A549 (cell line): ENCODE data around the gene SH3RF3. TPM values are rescaled to one million over a fixed set of nuclear protein-coding genes. Genes with fewer than 3 reads are reported as not detected.

Experiments used
- ATAC-seq, 2 experiments: fragments of 200-7000 bp in 1 of 2; fragments of >200 bp in 1 of 2; cut with Nextera tagmentation in 1 of 2; cut with Tn5 transposase in 1 of 2; 3 replicates each; pipeline versions ENCODE4 v1.8.0 to v1.9.1; 2018 to 2020; ENCODE audit warnings: mild to moderate bottlenecking in 1 of 2, moderate library complexity in 1 of 2
- CTCF ChIA-PET: fragments of 300-600 bp; sonication (Branson Sonifier 250); formaldehyde crosslinking; extraction: SDS; loops from one replicate; lab custom pipeline; 2021; ENCODE audit warnings: antibody characterized with exemption, inconsistent platforms; lab: Yijun Ruan, JAX
- POLR2A ChIA-PET: fragments of 350-600 bp; formaldehyde crosslinking; extraction: SDS; loops from one replicate; lab custom pipeline; 2021; ENCODE audit warnings: antibody characterized with exemption, inconsistent platforms; lab: Yijun Ruan, JAX
- DNase-seq, 2 experiments: peaks; one replicate each; pipeline versions ENCODE4 v3.0.0 to v3.0.0-alpha.2; 2011 to 2016; ENCODE audit warnings: low read depth in 1 of 2, low spot score in 1 of 2
- FAIRE-seq: peaks from 2 replicates; lab custom pipeline; 2011; peaks lifted over from hg19 to GRCh38; lab: Jason Lieb, UNC
- H3K27ac ChIP-seq, 2 experiments: fragments of >200 bp; sonication (Bioruptor Twin); formaldehyde crosslinking; 3 replicates each; pipeline ENCODE4 v1.5.1; 2016 to 2017
- H3K4me1 ChIP-seq: fragments of >200 bp; sonication (Bioruptor Twin); formaldehyde crosslinking; 3 replicates; pipeline ENCODE4 v1.6.1; 2016
- H3K4me2 ChIP-seq: fragments of >200 bp; sonication (Bioruptor Twin); formaldehyde crosslinking; 3 replicates; pipeline ENCODE4 v1.6.1; 2016
- H3K4me3 ChIP-seq: fragments of >200 bp; sonication (Bioruptor Twin); formaldehyde crosslinking; 3 replicates; pipeline ENCODE4 v1.5.1; 2016
- H3K9me3 ChIP-seq: fragments of >200 bp; sonication (Bioruptor Twin); formaldehyde crosslinking; 3 replicates; pipeline ENCODE4 v1.6.1; 2016
- CBX2 ChIP-seq: fragments of 200-600 bp; sonication (generic); IDR thresholded peaks from 2 replicates; pipeline ENCODE4 v1.6.1; 2016; ENCODE audit warnings: low read depth, mild to moderate bottlenecking, borderline replicate concordance
- CHD2 ChIP-seq: fragments of 150-350 bp; IDR thresholded peaks from 2 replicates; pipeline ENCODE4 v1.6.1; 2014; ENCODE audit warnings: low read length; ENCODE audit not compliant: partially characterized antibody
- CHD4 ChIP-seq: fragments of 200-600 bp; sonication (generic); IDR thresholded peaks from 2 replicates; pipeline ENCODE4 v1.6.1; 2016; ENCODE audit warnings: antibody characterized with exemption, mild to moderate bottlenecking, borderline replicate concordance
- FOSB ChIP-seq: fragments of 250-450 bp; sonication (Bioruptor Pico); IDR thresholded peaks from 2 replicates; pipeline ENCODE4 v1.5.0; 2020; ENCODE audit warnings: mild to moderate bottlenecking, moderate library complexity
- GATA3 ChIP-seq: IDR thresholded peaks from 2 replicates; pipeline ENCODE4 v1.6.1; 2012; ENCODE audit warnings: borderline replicate concordance
- HEYL ChIP-seq: fragments of 250-450 bp; sonication (Bioruptor Pico); IDR thresholded peaks from 2 replicates; pipeline ENCODE4 v1.8.0; 2021; ENCODE audit warnings: mild to moderate bottlenecking, moderate library complexity
- HOXA7 ChIP-seq: fragments of 250-450 bp; sonication (Bioruptor Pico); IDR thresholded peaks from 2 replicates; pipeline ENCODE4 v1.5.0; 2020; ENCODE audit warnings: mild to moderate bottlenecking, moderate library complexity
- MAFK ChIP-seq: fragments of 450-650 bp; IDR thresholded peaks from 2 replicates; pipeline ENCODE4 v1.6.1; 2014; ENCODE audit not compliant: partially characterized antibody
- MAZ ChIP-seq: fragments of 150-350 bp; IDR thresholded peaks from 2 replicates; pipeline ENCODE4 v1.6.1; 2014; ENCODE audit warnings: antibody characterized with exemption, low read depth, low read length, borderline replicate concordance
- NR3C1 ChIP-seq: fragments of >200 bp; sonication (Bioruptor Twin); formaldehyde crosslinking; IDR thresholded peaks from 3 replicates; pipeline ENCODE4 v1.6.1; 2017
- PHF8 ChIP-seq: fragments of 200-600 bp; sonication (generic); IDR thresholded peaks from 2 replicates; pipeline ENCODE4 v1.6.1; 2016; ENCODE audit warnings: low read depth, mild to moderate bottlenecking, antibody characterized with exemption, moderate library complexity, borderline replicate concordance
- POLR2A ChIP-seq: IDR thresholded peaks from 2 replicates; pipeline ENCODE4 v1.6.1; 2012; ENCODE audit warnings: mild to moderate bottlenecking, low read length
- RARB ChIP-seq: fragments of 250-450 bp; sonication (Bioruptor Pico); IDR thresholded peaks from 2 replicates; pipeline ENCODE4 v1.8.0; 2021; ENCODE audit warnings: mild to moderate bottlenecking, moderate library complexity
- RCOR1 ChIP-seq: fragments of 150-350 bp; IDR thresholded peaks from 2 replicates; pipeline ENCODE4 v1.6.1; 2014; ENCODE audit warnings: antibody characterized with exemption, low read length, low read depth
- SMC3 ChIP-seq: fragments of >200 bp; sonication (Bioruptor Twin); formaldehyde crosslinking; IDR thresholded peaks from 3 replicates; pipeline ENCODE4 v1.6.1; 2018; ENCODE audit warnings: inconsistent platforms
- SREBF2 ChIP-seq: fragments of 450-650 bp; IDR thresholded peaks from 2 replicates; pipeline ENCODE4 v1.6.1; 2014; ENCODE audit warnings: mild to moderate bottlenecking, moderate library complexity
- TFCP2L1 ChIP-seq: fragments of 250-450 bp; sonication (Bioruptor Pico); IDR thresholded peaks from 2 replicates; pipeline ENCODE4 v1.5.0; 2021; ENCODE audit warnings: mild to moderate bottlenecking
- TP53 ChIP-seq: fragments of 250-450 bp; sonication (Bioruptor Pico); IDR thresholded peaks from 2 replicates; pipeline ENCODE4 v1.5.0; 2021; ENCODE audit warnings: mild to moderate bottlenecking, moderate library complexity
- ZC3H11A ChIP-seq: fragments of 450-650 bp; IDR thresholded peaks from 2 replicates; pipeline ENCODE4 v1.6.1; 2014; ENCODE audit warnings: antibody characterized with exemption, mild to moderate bottlenecking
- ZSCAN20 ChIP-seq: fragments of 250-450 bp; sonication (Bioruptor Pico); IDR thresholded peaks from 2 replicates; pipeline ENCODE4 v1.8.0; 2022; ENCODE audit warnings: mild to moderate bottlenecking, moderate library complexity
- WGBS: methylation state at CpG from one replicate; pipeline ENCODE4 v1.1.6; 2017; ENCODE audit errors: missing lambda C conversion rate; 5-methylcytosine and 5-hydroxymethylcytosine counted together
- polyA plus RNA-seq, 4 experiments: library from polyadenylated mRNA; depleted of rRNA in 3 of 4; stranded (reverse); fragments of >200 nt; fragmentation: RNase III in 1 of 4; extraction: RNeasy Plus Mini Kit Qiagen cat#74134 plus additional on column Dnase treatment in 1 of 4; gene quantifications; 2 replicates in 3 of 4; 3 replicates in 1 of 4; pipeline ENCODE4 v1.2.3, GENCODE V29; 2011 to 2017
- TF ChIP-seq, protein P1 (sequence below): IDR thresholded peaks from 2 replicates; pipeline ENCODE4 v1.6.1; 2012; ENCODE audit warnings: low read depth, borderline replicate concordance
- TF ChIP-seq, protein P2 (sequence below): fragments of >200 bp; sonication (Bioruptor Twin); formaldehyde crosslinking; IDR thresholded peaks from 3 replicates; pipeline ENCODE4 v1.6.1; 2016
- TF ChIP-seq, protein P3 (sequence below): fragments of 450-650 bp; IDR thresholded peaks from 2 replicates; pipeline ENCODE4 v1.6.1; 2014; ENCODE audit warnings: antibody characterized with exemption
- TF ChIP-seq, protein P4 (sequence below): fragments of >200 bp; sonication (Bioruptor Twin); formaldehyde crosslinking; IDR thresholded peaks from 3 replicates; pipeline ENCODE4 v1.5.1; 2016
- TF ChIP-seq, protein P5 (sequence below): IDR thresholded peaks from 2 replicates; pipeline ENCODE4 v1.6.1; 2012

Gene SH3RF3
- polyA plus RNA-seq, 2 of the 4 experiments (the other 2 are of a cell fraction) = 0.04 to 0.21 TPM

DNA sequence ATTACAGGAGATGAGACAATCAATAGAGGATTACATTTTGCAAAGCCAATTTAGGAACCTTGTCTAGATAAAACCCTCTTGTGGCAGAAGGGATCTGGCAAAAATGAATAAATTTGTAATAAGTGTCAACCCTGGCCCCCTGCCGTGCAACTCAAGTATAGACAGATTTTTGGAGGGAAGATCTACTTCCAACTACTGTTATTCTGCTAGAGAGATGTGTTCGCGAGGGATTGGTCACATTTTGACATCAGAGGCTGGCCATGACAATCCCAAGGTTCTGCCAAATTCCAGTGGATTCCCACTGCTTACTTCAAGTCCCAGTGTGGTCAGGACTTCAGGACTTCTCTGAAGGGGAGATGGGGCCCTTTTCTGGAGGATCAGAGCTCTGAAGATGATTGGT is 192.6 kb downstream of the SH3RF3 start:
- FAIRE-seq = no peak
- 64% methylated on average over 3 of the region's 3 CpGs for WGBS

DNA sequence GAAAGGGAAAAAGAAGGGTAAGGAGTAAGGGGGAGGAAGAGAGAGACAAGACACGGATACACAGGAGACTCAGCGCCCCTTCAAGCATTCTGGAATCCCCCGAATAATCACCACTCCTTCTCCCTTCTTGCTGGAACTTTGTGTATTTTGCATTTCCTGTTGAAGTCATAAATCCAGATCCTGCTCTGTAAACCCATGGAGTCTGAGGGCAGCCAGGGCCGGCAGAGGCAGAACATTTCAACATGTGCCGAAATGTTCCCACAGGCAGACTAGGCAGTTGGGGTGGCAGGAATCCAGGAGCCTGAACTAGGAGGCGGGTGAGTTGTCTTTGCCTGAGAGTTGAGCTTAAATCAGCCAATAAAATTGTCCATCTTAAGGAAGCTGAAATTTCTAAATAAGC is 193.1 kb downstream of the SH3RF3 start:
- DNase-seq (no peak), FAIRE-seq (no peak), ATAC-seq (no peak)
- Histone ChIP-seq H3K9me3 (no peaks in the 10 kb centered on the region), H3K4me2 (no peak overlapping the region), H3K27ac (no peak overlapping the region), H3K4me1 (no peaks in the 10 kb centered on the region), H3K4me3 (no peak overlapping the region)
- CTCF ChIA-PET = interaction anchor here (0.9 to 1.0 kb wide), 2 partner anchors 12 to 195 kb away, joined by 3 read pairs; no protein-coding TSS in a partner anchor
- 58% methylated on average over 6 of the region's 6 CpGs for WGBS
- TF ChIP-seq HOXA7 (CRISPR knock-in tag) (no peak), GATA3 (no peak)
- POLR2A ChIA-PET = no interaction called here

More for the DNA sequence above, 192.6 kb downstream of the SH3RF3 start:
- DNase-seq = no peak
- Histone ChIP-seq H3K4me1 (no peaks in the 10 kb centered on the region), H3K9me3 (no peaks in the 10 kb centered on the region), H3K27ac (no peak overlapping the region), H3K4me2 (no peak overlapping the region)
- POLR2A ChIA-PET = no interaction called here
- ATAC-seq = no peak
- CTCF ChIA-PET = no interaction called here
- no peak for TF ChIP-seq CHD4
- TF ChIP-seq, protein P1, sequence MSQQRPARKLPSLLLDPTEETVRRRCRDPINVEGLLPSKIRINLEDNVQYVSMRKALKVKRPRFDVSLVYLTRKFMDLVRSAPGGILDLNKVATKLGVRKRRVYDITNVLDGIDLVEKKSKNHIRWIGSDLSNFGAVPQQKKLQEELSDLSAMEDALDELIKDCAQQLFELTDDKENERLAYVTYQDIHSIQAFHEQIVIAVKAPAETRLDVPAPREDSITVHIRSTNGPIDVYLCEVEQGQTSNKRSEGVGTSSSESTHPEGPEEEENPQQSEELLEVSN = no peak
- no peak for TF ChIP-seq POLR2A
- no peak for TF ChIP-seq RARB (CRISPR knock-in tag)
- TF ChIP-seq CHD2 = no peak
- TF ChIP-seq, protein P2, sequence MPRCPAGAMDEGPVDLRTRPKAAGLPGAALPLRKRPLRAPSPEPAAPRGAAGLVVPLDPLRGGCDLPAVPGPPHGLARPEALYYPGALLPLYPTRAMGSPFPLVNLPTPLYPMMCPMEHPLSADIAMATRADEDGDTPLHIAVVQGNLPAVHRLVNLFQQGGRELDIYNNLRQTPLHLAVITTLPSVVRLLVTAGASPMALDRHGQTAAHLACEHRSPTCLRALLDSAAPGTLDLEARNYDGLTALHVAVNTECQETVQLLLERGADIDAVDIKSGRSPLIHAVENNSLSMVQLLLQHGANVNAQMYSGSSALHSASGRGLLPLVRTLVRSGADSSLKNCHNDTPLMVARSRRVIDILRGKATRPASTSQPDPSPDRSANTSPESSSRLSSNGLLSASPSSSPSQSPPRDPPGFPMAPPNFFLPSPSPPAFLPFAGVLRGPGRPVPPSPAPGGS = no peak
- TF ChIP-seq HOXA7 (CRISPR knock-in tag) = no peak
- TF ChIP-seq ZC3H11A = no peak
- TF ChIP-seq, protein P3, sequence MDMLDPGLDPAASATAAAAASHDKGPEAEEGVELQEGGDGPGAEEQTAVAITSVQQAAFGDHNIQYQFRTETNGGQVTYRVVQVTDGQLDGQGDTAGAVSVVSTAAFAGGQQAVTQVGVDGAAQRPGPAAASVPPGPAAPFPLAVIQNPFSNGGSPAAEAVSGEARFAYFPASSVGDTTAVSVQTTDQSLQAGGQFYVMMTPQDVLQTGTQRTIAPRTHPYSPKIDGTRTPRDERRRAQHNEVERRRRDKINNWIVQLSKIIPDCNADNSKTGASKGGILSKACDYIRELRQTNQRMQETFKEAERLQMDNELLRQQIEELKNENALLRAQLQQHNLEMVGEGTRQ = no peak
- TF ChIP-seq ZSCAN20 (CRISPR knock-in tag) = no peak
- TF ChIP-seq MAFK = no peak
- no peak for TF ChIP-seq TP53 (CRISPR knock-in tag)
- TF ChIP-seq, protein P4, sequence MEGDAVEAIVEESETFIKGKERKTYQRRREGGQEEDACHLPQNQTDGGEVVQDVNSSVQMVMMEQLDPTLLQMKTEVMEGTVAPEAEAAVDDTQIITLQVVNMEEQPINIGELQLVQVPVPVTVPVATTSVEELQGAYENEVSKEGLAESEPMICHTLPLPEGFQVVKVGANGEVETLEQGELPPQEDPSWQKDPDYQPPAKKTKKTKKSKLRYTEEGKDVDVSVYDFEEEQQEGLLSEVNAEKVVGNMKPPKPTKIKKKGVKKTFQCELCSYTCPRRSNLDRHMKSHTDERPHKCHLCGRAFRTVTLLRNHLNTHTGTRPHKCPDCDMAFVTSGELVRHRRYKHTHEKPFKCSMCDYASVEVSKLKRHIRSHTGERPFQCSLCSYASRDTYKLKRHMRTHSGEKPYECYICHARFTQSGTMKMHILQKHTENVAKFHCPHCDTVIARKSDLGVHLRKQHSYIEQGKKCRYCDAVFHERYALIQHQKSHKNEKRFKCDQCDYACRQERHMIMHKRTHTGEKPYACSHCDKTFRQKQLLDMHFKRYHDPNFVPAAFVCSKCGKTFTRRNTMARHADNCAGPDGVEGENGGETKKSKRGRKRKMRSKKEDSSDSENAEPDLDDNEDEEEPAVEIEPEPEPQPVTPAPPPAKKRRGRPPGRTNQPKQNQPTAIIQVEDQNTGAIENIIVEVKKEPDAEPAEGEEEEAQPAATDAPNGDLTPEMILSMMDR = no peak
- no peak for TF ChIP-seq HEYL (CRISPR knock-in tag)
- no peak for TF ChIP-seq NR3C1
- no peak for TF ChIP-seq FOSB
- no peak for TF ChIP-seq RCOR1
- TF ChIP-seq SMC3 = no peak
- TF ChIP-seq GATA3 = no peak
- no peak for TF ChIP-seq CBX2
- TF ChIP-seq, all 56 proteins: peak for 0
- no peak overlapping the region for H3K4me3 ChIP-seq

DNA sequence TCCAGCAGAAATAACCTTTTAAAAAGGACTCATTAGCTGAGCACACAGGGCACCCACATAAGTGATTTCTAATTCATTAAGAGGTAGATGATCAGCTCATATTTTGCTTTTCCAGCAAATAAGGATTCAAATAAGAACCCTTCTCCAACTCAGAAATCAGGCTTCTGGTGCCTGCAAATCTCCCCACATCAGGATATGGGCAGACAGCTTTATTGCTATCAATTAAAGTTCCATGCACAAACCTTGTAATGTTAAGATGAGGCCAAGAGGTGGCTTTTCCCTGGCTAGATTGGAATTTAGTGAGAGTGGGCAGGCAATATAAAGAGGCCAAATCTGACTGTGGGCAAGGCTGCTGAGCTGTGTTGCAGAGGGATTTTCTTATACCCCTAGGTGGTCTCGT is 193.6 kb downstream of the SH3RF3 start:
- ChIA-PET POLR2A (no interaction called here), CTCF (interaction anchor here (0.5 to 1.0 kb wide), 3 partner anchors 11 to 195 kb away, joined by 3 read pairs; no protein-coding TSS in a partner anchor)
- Histone ChIP-seq H3K4me3 (no peak overlapping the region), H3K9me3 (no peaks in the 10 kb centered on the region), H3K27ac (no peak overlapping the region), H3K4me2 (no peak overlapping the region), H3K4me1 (no peaks in the 10 kb centered on the region)
- ATAC-seq = no peak
- FAIRE-seq = no peak
- DNase-seq = no peak
- TF ChIP-seq, protein P4 = no peak
- TF ChIP-seq MAZ (no peak), PHF8 (no peak), TFCP2L1 (CRISPR knock-in tag) (no peak), SREBF2 (no peak), ZSCAN20 (CRISPR knock-in tag) (no peak)
- TF ChIP-seq, protein P1 = no peak
- TF ChIP-seq, protein P5, sequence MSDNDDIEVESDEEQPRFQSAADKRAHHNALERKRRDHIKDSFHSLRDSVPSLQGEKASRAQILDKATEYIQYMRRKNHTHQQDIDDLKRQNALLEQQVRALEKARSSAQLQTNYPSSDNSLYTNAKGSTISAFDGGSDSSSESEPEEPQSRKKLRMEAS = no peak
- WGBS = 9% methylated on average over 1 of the region's 1 CpG
